Posterior cingulate gyrus (tissue), 11 donors: ENCODE data around the gene MTMR12.
A peak's percentile ranks its signal among the peaks of the same experiment; 100 is the strongest.
"Not testable (repeated sequence)": the region's sequence is repeated elsewhere in the genome, so short reads cannot be mapped to it uniquely, and the experiment has no call there.

ENCODE experiments used
- DNase-seq, 10 donors: peaks; one replicate each; pipeline versions ENCODE4 v3.0.0 to v3.0.0-alpha.2; 2020 to 2021; ENCODE audit warnings: mixed read lengths in 3 of 10
- intact Hi-C: fragments of 100-400 bp; cut with DNase I; formaldehyde crosslinking; loops from one replicate; pipeline ENCODE4 v1.15.1; 2023

Gene MTMR12

GRCh38 chr5:32325616-32326015 is 12.9 kb upstream of the MTMR12 start:
- intact Hi-C loops: no loop called here

GRCh38 chr5:32325062-32325461 is 12.3 kb upstream of the MTMR12 start:
- intact Hi-C loops: no loop called here
- peak in 2 of 10 donors; percentile 36 to 86 for DNase-seq

More at GRCh38 chr5:32325616-32326015, 12.9 kb upstream of the MTMR12 start:
- DNase-seq: no peak

DNA sequence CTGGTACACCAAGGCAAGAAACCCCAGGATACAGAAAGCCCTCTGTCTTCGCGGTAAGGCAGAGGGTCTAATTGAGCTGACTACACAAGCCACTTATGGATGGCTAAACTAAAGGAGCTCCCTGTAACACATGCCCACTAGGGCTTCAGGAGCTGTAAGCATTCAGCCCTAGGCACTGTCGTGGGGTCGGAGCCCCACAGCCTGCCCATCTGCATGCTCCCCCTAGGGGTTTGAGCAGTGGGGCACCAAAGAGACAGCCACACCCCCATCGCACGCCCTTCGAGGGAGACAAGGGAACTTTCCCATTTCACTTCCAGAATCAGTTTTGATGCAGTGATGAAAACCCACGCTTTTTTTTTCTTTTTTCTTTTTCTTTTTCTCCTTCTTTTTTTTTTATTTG is 11.0 kb upstream of the MTMR12 start:
- intact Hi-C loops: no loop called here
- peak in 1 of 10 donors; percentile 45 for DNase-seq

DNA sequence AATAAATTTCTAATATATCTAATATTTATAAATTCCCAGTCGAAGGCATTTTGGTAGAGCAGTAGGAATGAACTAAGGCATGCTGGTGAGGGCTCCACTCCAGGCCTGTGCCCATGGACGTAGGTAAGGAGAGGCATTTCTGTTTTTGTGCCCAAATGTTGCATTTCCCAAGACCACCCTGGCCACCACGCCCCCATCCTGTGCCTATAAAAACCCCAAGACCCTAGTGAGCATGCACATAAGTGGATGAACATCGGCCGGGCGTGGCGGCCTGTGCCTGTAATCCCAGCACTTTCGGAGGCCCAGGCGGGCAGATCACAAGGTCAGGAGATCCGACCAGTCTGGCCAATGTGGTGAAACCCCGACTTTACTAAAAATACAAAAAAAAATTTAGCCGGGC is 10.1 kb upstream of the MTMR12 start:
- intact Hi-C loops: no loop called here
- DNase-seq: peak in 1 of 10 donors; percentile 59

DNA sequence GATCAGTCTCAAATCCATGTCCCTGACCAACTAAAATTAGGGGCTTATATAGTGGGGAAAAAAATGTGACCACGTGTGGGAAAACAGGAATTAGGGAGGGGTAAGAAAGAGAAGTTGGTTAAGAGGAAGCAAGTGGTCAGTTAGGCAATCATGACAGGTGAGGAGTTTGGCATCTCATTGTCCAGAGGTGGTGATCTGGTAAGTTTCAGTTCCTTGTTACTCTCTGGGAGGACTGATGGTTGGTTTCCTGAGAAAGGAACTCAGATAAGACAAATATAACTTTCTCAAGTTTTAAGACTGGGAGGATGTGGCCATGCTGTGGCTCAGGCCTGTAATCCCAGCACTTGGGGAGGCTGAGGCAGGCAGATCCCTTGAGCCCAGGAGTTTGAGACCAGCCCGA is 9.0 kb upstream of the MTMR12 start:
- DNase-seq, intact Hi-C loops: not testable (repeated sequence)

DNA sequence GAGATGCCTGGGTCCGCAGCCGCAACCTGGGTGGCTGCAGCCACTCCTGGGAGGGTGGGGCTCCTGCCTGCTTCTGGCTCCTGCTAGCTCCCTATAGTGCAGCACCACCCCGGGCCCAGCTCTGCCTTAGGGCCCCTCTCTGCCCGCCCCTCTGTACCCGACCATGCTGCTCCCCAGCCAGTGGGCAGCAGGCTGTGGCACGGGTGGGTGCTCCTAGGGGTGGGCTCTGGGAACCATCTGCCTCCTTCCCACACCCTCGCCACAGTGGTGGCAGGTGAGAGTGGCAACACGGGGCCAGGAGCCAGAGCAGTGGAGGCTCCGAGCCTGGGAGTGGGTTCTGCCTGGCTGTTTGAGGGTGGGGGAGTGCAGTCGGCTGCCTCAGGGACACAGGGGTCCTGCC is 7.8 kb upstream of the MTMR12 start:
- intact Hi-C loops: no loop called here

DNA sequence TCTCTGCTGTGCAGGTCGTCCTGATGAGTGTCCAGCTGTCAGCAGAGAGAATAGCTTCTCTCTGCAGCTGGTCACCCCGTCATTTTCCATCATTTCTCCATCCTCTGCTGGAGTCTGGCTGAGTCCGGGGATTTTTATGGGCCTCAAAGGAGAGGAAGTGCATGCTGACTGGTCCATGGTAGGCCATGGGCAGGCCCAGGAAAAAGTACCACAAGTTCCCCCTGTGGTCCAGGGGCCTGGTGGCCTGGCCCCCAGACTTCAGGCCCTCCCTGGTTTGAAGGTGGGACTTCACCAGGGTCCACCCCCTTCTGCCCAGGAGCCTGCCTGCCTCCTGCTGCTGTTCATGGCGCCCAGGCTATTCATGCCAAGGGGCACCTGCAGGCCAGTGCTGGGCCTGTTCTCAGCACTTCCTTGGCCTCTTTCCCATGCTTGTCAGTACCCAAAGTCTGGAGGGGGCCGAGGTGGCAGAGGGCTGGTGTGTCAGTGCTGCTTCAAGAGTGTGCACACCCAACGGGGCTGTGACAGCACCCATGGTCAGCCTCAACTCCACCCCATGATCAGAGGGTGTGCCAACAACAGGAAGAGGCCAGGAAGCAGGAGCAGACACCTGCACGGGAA is 7.3 kb upstream of the MTMR12 start:
- intact Hi-C loops: loop anchor here (10.0 kb wide), 1 partner anchor 265 kb away; the partner anchor contains the start of gene SUB1

More for the DNA sequence above, 7.8 kb upstream of the MTMR12 start:
- peak in 2 of 10 donors; percentile 37 to 77 for DNase-seq

GRCh38 chr5:32319392-32319791 is 6.7 kb upstream of the MTMR12 start:
- intact Hi-C loops: loop anchor here (10.0 kb wide), 1 partner anchor 265 kb away; the partner anchor contains the start of gene SUB1
- peak in 2 of 10 donors; percentile 20 to 72 for DNase-seq

More for the DNA sequence above, 7.3 kb upstream of the MTMR12 start:
- peak in 2 of 10 donors; percentile 29 to 53 for DNase-seq

DNA sequence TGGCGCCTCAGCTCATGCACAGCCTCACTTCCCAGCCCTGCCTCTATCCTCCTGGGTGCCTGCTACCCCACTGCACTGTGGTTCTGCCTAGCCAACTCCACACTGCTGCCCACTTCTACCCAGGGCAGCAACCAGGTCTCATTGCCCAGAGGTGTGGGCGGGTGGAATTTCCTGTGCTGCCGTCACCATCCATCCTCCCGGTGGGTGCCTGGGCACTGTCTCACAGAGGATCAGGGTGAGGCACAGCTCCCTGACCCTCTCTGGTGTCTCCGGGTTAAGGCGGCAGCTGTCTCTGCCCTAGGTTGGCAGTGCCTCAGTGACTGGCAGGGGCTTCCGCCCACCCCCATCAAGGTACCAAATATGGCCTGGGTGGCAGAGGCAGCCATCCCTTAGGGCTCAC is 4.3 kb upstream of the MTMR12 start:
- intact Hi-C loops: loop anchor here (10.0 kb wide), 1 partner anchor 268 kb away; the partner anchor contains the start of gene SUB1
- peak in 1 of 10 donors; percentile 66 for DNase-seq

GRCh38 chr5:32315221-32316014 is 2.7 kb upstream of the MTMR12 start:
- DNase-seq: peak in 1 of 10 donors; percentile 73
- intact Hi-C loops: loop anchor here (10.0 kb wide), 1 partner anchor 269 kb away; the partner anchor contains the start of gene SUB1

DNA sequence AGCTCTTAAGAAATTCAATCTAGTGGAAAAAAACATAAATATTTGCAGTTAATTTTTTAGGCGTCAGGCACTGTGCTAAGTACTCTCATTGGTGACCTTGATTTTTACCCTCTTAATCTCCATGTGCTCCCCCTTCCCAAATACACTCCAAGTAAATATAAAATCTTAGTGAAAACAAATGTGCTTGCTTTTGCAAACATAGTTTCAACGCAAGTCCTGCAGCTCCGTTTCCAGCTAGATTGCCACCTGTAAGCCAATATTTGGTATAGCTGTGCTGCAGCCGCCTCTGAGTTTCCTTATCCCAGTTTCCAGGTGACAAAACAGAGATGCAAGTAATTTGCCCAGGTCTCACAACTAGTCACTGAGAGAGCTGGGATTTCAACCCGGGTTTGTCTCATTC is 1.9 kb upstream of the MTMR12 start:
- DNase-seq: peak in 1 of 10 donors; percentile 14
- intact Hi-C loops: loop anchor here (10.0 kb wide), 1 partner anchor 270 kb away; the partner anchor contains the start of gene SUB1

DNA sequence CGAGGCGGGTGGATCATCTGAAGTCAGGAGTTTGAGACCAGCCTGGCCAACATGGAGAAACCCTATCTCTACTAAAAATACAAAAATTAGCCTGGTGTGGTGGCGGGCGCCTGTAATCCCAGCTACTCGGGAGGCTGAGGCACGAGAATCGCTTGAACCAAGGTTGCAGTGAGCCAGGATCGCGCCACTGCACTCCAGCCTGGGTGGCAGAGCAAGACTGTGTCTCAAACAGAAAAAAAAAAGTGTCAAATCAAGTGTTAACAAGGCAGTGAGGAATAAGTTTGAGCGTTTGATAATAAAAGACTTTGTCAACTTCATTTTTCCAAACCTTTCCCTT is 1.4 kb upstream of the MTMR12 start:
- intact Hi-C loops: loop anchor here (10.0 kb wide), 1 partner anchor 271 kb away; the partner anchor contains the start of gene SUB1
- DNase-seq: not testable (repeated sequence)

DNA sequence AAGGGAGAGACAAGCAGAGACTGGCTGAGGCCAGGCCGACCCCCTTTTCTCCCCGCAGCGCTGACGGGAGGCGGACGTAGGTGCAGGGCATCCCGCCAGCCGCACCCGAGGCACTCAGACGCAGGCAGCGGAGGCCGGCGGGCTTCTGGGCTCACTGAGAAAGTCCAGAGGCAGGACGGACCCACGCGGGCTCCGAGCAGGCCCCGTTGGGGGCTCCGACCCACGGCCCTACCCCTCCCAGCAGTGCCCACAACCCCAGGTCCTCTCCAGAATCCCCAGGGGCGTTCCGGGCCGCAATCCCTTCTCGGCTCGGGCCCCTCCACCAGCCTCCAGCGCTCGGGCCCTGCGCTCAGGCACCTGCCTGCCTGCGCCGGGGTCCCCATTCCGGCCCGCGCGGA is 543 bp downstream of the MTMR12 start:
- intact Hi-C loops: loop anchor here (2.0 to 10.0 kb wide), 2 partner anchors 139 to 273 kb away; partner anchors contain the start of gene SUB1
- peak in 9 of 10 donors; percentile 44 to 92 (median 59) for DNase-seq

- peak in 1 of 10 donors; percentile 44 for DNase-seq
- intact Hi-C loops: loop anchor here (2.0 to 10.0 kb wide), 2 partner anchors 139 to 273 kb away; partner anchors contain the start of gene SUB1
Measured at GRCh38 chr5:32311404-32312196, 1.1 kb downstream of the MTMR12 start.

DNA sequence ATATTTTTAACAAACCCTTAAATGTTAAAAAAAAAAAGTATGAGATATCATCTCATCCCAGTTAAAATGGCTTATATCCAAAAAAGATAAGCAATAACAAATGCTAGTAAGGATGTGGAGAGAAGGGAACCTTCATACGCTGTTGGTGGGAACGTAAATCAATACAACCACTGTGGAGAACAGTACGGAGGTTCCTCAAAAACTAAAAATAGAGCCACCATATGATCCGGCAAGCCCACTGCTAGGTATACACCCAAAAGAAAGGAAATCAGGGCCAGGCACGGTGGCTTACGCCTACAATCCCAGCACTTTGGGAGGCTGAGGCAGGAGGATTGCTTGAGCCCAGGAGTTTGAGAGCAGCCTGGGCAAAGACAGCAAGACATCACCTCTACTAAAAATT is 3.0 kb downstream of the MTMR12 start:
- DNase-seq: peak in 1 of 10 donors; percentile 40
- intact Hi-C loops: loop anchor here (10.0 kb wide), 1 partner anchor 275 kb away; the partner anchor contains the start of gene SUB1

- intact Hi-C loops: no loop called here
- no peak for DNase-seq
Measured at GRCh38 chr5:32308946-32309345, 3.8 kb downstream of the MTMR12 start.

GRCh38 chr5:32307769-32308194 is 5.0 kb downstream of the MTMR12 start:
- DNase-seq: no peak
- intact Hi-C loops: no loop called here

DNA sequence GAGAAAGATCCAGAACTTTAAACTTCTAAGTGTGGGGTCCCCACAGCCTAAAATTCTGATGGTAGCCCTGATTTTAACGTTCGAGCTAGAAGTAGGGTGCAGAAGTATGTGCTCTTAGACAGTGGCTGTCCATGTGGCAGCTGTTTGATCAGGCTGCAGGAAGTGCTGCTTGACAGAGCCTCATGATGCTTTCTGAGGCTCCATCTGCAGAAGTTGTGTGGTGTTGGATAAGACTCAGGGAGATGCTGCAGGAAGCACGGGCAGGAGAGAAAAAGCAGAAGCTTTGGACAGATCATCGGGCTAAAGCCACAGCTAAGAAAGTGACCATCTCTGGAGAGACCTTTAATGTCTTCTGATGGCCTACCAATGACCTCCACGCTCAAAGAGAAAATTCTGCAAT is 8.1 kb downstream of the MTMR12 start:
- intact Hi-C loops: no loop called here
- peak in 1 of 10 donors; percentile 82 for DNase-seq

- no peak for DNase-seq
- intact Hi-C loops: no loop called here
Measured at GRCh38 chr5:32303755-32304120, 9.0 kb downstream of the MTMR12 start.
